Measurements from ENCODE around the gene AAMP.

DNA sequence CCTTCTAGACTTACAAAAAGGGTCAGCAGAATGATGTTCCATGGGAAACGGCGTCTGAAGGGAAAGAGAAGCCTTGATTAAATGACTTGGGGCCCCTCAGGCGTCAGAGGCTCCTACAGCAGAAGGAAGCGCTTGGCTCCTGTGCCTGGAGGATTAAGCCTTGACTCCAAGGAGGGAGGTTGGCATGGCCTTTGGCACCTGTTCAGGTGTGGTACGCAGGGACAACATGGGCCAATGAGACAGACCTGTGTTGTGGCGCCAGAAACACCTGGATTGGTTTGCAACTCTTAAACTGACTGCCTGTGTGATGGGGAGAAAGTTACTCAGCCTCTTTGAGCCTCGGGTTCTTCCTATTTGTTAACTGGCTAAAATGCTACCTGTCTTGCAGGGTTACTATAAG, 8.0 kb upstream of the AAMP start:
- TF ChIP-seq, protein P1, sequence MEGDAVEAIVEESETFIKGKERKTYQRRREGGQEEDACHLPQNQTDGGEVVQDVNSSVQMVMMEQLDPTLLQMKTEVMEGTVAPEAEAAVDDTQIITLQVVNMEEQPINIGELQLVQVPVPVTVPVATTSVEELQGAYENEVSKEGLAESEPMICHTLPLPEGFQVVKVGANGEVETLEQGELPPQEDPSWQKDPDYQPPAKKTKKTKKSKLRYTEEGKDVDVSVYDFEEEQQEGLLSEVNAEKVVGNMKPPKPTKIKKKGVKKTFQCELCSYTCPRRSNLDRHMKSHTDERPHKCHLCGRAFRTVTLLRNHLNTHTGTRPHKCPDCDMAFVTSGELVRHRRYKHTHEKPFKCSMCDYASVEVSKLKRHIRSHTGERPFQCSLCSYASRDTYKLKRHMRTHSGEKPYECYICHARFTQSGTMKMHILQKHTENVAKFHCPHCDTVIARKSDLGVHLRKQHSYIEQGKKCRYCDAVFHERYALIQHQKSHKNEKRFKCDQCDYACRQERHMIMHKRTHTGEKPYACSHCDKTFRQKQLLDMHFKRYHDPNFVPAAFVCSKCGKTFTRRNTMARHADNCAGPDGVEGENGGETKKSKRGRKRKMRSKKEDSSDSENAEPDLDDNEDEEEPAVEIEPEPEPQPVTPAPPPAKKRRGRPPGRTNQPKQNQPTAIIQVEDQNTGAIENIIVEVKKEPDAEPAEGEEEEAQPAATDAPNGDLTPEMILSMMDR (IDR thresholded peaks at IDR 0.05) = no peak
- TF ChIP-seq GRHL2 (CRISPR knock-in tag; IDR thresholded peaks at IDR 0.05; ENCODE audit: insufficient replicate concordance, severe bottlenecking) = no peak
- no peak for TF ChIP-seq NR2C2 (CRISPR knock-in tag; IDR thresholded peaks at IDR 0.05)
- TF ChIP-seq JUN (CRISPR knock-in tag; IDR thresholded peaks at IDR 0.05) = no peak
- TF ChIP-seq, protein P2, sequence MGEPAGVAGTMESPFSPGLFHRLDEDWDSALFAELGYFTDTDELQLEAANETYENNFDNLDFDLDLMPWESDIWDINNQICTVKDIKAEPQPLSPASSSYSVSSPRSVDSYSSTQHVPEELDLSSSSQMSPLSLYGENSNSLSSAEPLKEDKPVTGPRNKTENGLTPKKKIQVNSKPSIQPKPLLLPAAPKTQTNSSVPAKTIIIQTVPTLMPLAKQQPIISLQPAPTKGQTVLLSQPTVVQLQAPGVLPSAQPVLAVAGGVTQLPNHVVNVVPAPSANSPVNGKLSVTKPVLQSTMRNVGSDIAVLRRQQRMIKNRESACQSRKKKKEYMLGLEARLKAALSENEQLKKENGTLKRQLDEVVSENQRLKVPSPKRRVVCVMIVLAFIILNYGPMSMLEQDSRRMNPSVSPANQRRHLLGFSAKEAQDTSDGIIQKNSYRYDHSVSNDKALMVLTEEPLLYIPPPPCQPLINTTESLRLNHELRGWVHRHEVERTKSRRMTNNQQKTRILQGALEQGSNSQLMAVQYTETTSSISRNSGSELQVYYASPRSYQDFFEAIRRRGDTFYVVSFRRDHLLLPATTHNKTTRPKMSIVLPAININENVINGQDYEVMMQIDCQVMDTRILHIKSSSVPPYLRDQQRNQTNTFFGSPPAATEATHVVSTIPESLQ (CRISPR knock-in tag; IDR thresholded peaks at IDR 0.05) = no peak
